ENCODE results near the gene SPRN.

Gene SPRN

GRCh38 chr10:133391249-133391635 lies 33.2 kb downstream of the SPRN start:
- H3K36me3 ChIP-seq (replicated peaks; ENCODE audit: insufficient read depth, low read length), result no peaks in the 10 kb centered on the region
- H3K4me2 ChIP-seq (ENCODE audit: low read depth, low read length), result 0 out of 2 replicates have a peak overlapping the region, but pooled peaks have one; percentile 92
- H3K27ac ChIP-seq (ENCODE audit: low read length), result peak overlapping the region; percentile 88; the same call in 1 of the 2 replicates
- H3K9ac ChIP-seq (ENCODE audit: low read length), result no peak overlapping the region
- H2AFZ ChIP-seq (ENCODE audit: low read length), result no peak overlapping the region
- no peak overlapping the region for H3K4me3 ChIP-seq (ENCODE audit: low read length)
- H3K9me3 ChIP-seq (replicated peaks; ENCODE audit: insufficient read depth, low read length), result no peaks in the 10 kb centered on the region
- H3K27me3 ChIP-seq (replicated peaks; ENCODE audit: insufficient read depth, low read length), result no peaks in the 10 kb centered on the region
- H3K79me2 ChIP-seq (ENCODE audit: low read length), result peaks cover 34% of the 10 kb centered on the region
- H3F3A ChIP-seq (ENCODE audit: insufficient read depth, low read length), result peaks cover 29% of the 10 kb centered on the region
- H3K4me1 ChIP-seq (ENCODE audit: low read length), result peaks cover 24% of the 10 kb centered on the region
- H3K9me2 ChIP-seq (replicated peaks; ENCODE audit: insufficient read depth, low read length), result no peaks in the 10 kb centered on the region
- no peak for TF ChIP-seq EZH2 (optimal IDR thresholded peaks at IDR 0.05; ENCODE audit: low read depth, low read length)
- TF ChIP-seq EZH2phosphoT487 (IDR thresholded peaks at IDR 0.05; ENCODE audit: low read length), result no peak
- no peak for TF ChIP-seq CTCF (IDR thresholded peaks at IDR 0.05; ENCODE audit: low read length)
- no peaks in the 10 kb centered on the region for H4K20me1 ChIP-seq (ENCODE audit: insufficient read depth, low read length)
- no peak for DNase-seq

GRCh38 chr10:133390597-133391248 lies 33.7 kb downstream of the SPRN start:
- no peaks in the 10 kb centered on the region for H4K20me1 ChIP-seq (ENCODE audit: insufficient read depth, low read length)
- no peaks in the 10 kb centered on the region for H3K27me3 ChIP-seq (replicated peaks; ENCODE audit: insufficient read depth, low read length)
- peaks cover 29% of the 10 kb centered on the region for H3F3A ChIP-seq (ENCODE audit: insufficient read depth, low read length)
- H3K9me3 ChIP-seq (replicated peaks; ENCODE audit: insufficient read depth, low read length), result no peaks in the 10 kb centered on the region
- H3K4me3 ChIP-seq (ENCODE audit: low read length), result peak overlapping the region; percentile 68; the same call in 1 of the 2 replicates
- H3K27ac ChIP-seq (ENCODE audit: low read length), result peak overlapping the region; percentile 88; the same call in 1 of the 2 replicates
- H3K36me3 ChIP-seq (replicated peaks; ENCODE audit: insufficient read depth, low read length), result no peaks in the 10 kb centered on the region
- H3K4me1 ChIP-seq (ENCODE audit: low read length), result peaks cover 24% of the 10 kb centered on the region
- no peak overlapping the region for H2AFZ ChIP-seq (ENCODE audit: low read length)
- peak overlapping the region; percentile 92; the same call in 1 of the 2 replicates for H3K4me2 ChIP-seq (ENCODE audit: low read depth, low read length)
- H3K9me2 ChIP-seq (replicated peaks; ENCODE audit: insufficient read depth, low read length), result no peaks in the 10 kb centered on the region
- TF ChIP-seq EZH2 (optimal IDR thresholded peaks at IDR 0.05; ENCODE audit: low read depth, low read length) (no peak), EZH2phosphoT487 (IDR thresholded peaks at IDR 0.05; ENCODE audit: low read length) (no peak), CTCF (IDR thresholded peaks at IDR 0.05; ENCODE audit: low read length) (no peak)
- peak overlapping the region; percentile 76; the same call in 1 of the 2 replicates for H3K9ac ChIP-seq (ENCODE audit: low read length)
- no peak for DNase-seq
- peaks cover 29% of the 10 kb centered on the region for H3K79me2 ChIP-seq (ENCODE audit: low read length)

- TF ChIP-seq EZH2 (optimal IDR thresholded peaks at IDR 0.05; ENCODE audit: low read depth, low read length) (no peak), EZH2phosphoT487 (IDR thresholded peaks at IDR 0.05; ENCODE audit: low read length) (no peak), CTCF (IDR thresholded peaks at IDR 0.05; ENCODE audit: low read length) (peak; percentile 4; the same call in 1 of the 2 replicates)
- peak; percentile 89 for DNase-seq
- no peaks in the 10 kb centered on the region for H3K9me2 ChIP-seq (replicated peaks; ENCODE audit: insufficient read depth, low read length)
- H3K27ac ChIP-seq (ENCODE audit: low read length), result peak overlapping the region; percentile 88
- H3K79me2 ChIP-seq (ENCODE audit: low read length), result 0 out of 2 replicates have a peak, but pooled peaks cover 14% of the 10 kb centered on the region
- no peaks in the 10 kb centered on the region for H3K36me3 ChIP-seq (replicated peaks; ENCODE audit: insufficient read depth, low read length)
- H3K4me2 ChIP-seq (ENCODE audit: low read depth, low read length), result peak overlapping the region; percentile 92
- H3K9ac ChIP-seq (ENCODE audit: low read length), result peak overlapping the region; percentile 76
- H2AFZ ChIP-seq (ENCODE audit: low read length), result peak overlapping the region; percentile 59
- peaks cover 29% of the 10 kb centered on the region for H3F3A ChIP-seq (ENCODE audit: insufficient read depth, low read length)
- H4K20me1 ChIP-seq (ENCODE audit: insufficient read depth, low read length), result no peaks in the 10 kb centered on the region
- H3K9me3 ChIP-seq (replicated peaks; ENCODE audit: insufficient read depth, low read length), result no peaks in the 10 kb centered on the region
- peak overlapping the region; percentile 68 for H3K4me3 ChIP-seq (ENCODE audit: low read length)
- H3K4me1 ChIP-seq (ENCODE audit: low read length), result peaks cover 24% of the 10 kb centered on the region
- H3K27me3 ChIP-seq (replicated peaks; ENCODE audit: insufficient read depth, low read length), result no peaks in the 10 kb centered on the region
These were observed 35.2 kb downstream of the SPRN start for GRCh38 chr10:133388973-133389818.
